KMS-11 (cell line): ENCODE data around the gene TRIAP1.

Source experiments
- H2AFZ ChIP-seq: fragments of 200-600 bp; sonication (generic); 2 replicates; pipeline ENCODE4 v1.6.1; 2016; ENCODE audit warnings: antibody characterized with exemption, mixed run types, low read depth
- H3K27ac ChIP-seq: fragments of 200-600 bp; sonication (generic); 2 replicates; pipeline ENCODE4 v1.6.1; 2016; ENCODE audit warnings: mild to moderate bottlenecking, mixed run types
- H3K27me3 ChIP-seq: fragments of 200-600 bp; sonication (generic); 2 replicates; pipeline ENCODE4 v1.6.1; 2017; ENCODE audit warnings: mild to moderate bottlenecking, low read depth, mixed run types, moderate library complexity; ENCODE audit not compliant: insufficient read depth
- H3K36me3 ChIP-seq: fragments of 200-600 bp; sonication (generic); 2 replicates; pipeline ENCODE4 v1.6.1; 2017; ENCODE audit warnings: mild to moderate bottlenecking, mixed run types; ENCODE audit not compliant: insufficient read depth
- H3K4me1 ChIP-seq: fragments of 200-600 bp; sonication (generic); 2 replicates; pipeline ENCODE4 v1.6.1; 2016; ENCODE audit warnings: mild to moderate bottlenecking, low read depth, mixed run types; ENCODE audit not compliant: poor library complexity, severe bottlenecking
- H3K4me2 ChIP-seq: fragments of 200-600 bp; sonication (generic); 2 replicates; pipeline ENCODE4 v1.7.0; 2016; ENCODE audit warnings: mild to moderate bottlenecking, mixed run types
- H3K4me3 ChIP-seq: fragments of 200-600 bp; sonication (generic); IDR thresholded peaks from 2 replicates; pipeline ENCODE4 v1.6.1; 2017; ENCODE audit warnings: low read depth, low read length, mixed read lengths; ENCODE audit not compliant: insufficient read depth
- H3K79me2 ChIP-seq: fragments of 200-600 bp; sonication (generic); 2 replicates; pipeline ENCODE4 v1.6.1; 2016; ENCODE audit warnings: low read depth, mixed run types; ENCODE audit not compliant: insufficient read depth
- H3K9ac ChIP-seq: fragments of 200-600 bp; sonication (generic); 2 replicates; pipeline ENCODE4 v1.6.1; 2016; ENCODE audit warnings: mild to moderate bottlenecking, mixed run types
- H4K20me1 ChIP-seq: fragments of 200-600 bp; sonication (generic); 2 replicates; pipeline ENCODE4 v1.6.1; 2016; ENCODE audit warnings: mild to moderate bottlenecking, mixed run types; ENCODE audit not compliant: insufficient read depth
- CTCF ChIP-seq: fragments of 200-600 bp; sonication (generic); conservative IDR thresholded peaks from 2 replicates; pipeline ENCODE4 v1.6.1; 2017; ENCODE audit warnings: low read depth, mild to moderate bottlenecking, antibody characterized with exemption, low read length, moderate library complexity, mixed read lengths

Gene TRIAP1

DNA sequence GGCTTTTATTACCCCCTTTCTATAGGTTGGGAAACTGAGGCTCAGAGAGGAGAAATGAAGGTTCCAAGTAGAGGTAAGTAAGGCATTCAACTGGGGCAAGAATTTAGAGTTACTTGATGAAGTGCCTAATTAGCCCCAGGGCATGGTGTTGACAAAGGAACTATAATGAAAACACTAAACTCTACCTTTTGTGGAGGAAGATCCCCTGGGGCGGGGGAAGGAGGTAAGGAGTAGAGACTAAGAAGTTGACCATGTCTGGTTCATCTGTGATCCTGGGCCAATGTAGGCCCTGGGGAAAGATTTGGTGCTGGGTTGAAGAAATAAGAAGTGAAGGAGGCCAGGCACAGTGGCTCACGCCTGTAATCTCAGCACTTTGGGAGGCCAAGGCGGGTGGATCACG lies 24.5 kb downstream of the TRIAP1 start:
- H3K4me3 ChIP-seq: no peak overlapping the region
- no peaks in the 10 kb centered on the region for H3K79me2 ChIP-seq
- H3K36me3 ChIP-seq: no peaks in the 10 kb centered on the region
- H3K4me1 ChIP-seq: no peaks in the 10 kb centered on the region
- H3K27me3 ChIP-seq: no peaks in the 10 kb centered on the region
- TF ChIP-seq CTCF: no peak
- H3K4me2 ChIP-seq: no peak overlapping the region
- H2AFZ ChIP-seq: no peak overlapping the region
- no peaks in the 10 kb centered on the region for H4K20me1 ChIP-seq
- H3K27ac ChIP-seq: no peak overlapping the region
- H3K9ac ChIP-seq: no peak overlapping the region

GRCh38 chr12:120417917-120418580 lies 28.1 kb downstream of the TRIAP1 start:
- no peaks in the 10 kb centered on the region for H4K20me1 ChIP-seq
- no peak for TF ChIP-seq CTCF
- H3K4me2 ChIP-seq: no peak overlapping the region
- H3K79me2 ChIP-seq: no peaks in the 10 kb centered on the region
- no peak overlapping the region for H2AFZ ChIP-seq
- no peaks in the 10 kb centered on the region for H3K4me1 ChIP-seq
- no peak overlapping the region for H3K27ac ChIP-seq
- H3K27me3 ChIP-seq: no peaks in the 10 kb centered on the region
- H3K36me3 ChIP-seq: no peaks in the 10 kb centered on the region
- no peak overlapping the region for H3K4me3 ChIP-seq
- H3K9ac ChIP-seq: no peak overlapping the region

- TF ChIP-seq CTCF: no peak
- H4K20me1 ChIP-seq: no peaks in the 10 kb centered on the region
- no peak overlapping the region for H2AFZ ChIP-seq
- no peak overlapping the region for H3K4me3 ChIP-seq
- H3K79me2 ChIP-seq: no peaks in the 10 kb centered on the region
- H3K4me2 ChIP-seq: no peak overlapping the region
- H3K27ac ChIP-seq: no peak overlapping the region
- no peaks in the 10 kb centered on the region for H3K27me3 ChIP-seq
- H3K36me3 ChIP-seq: no peaks in the 10 kb centered on the region
- no peak overlapping the region for H3K9ac ChIP-seq
- H3K4me1 ChIP-seq: no peaks in the 10 kb centered on the region
Measured at GRCh38 chr12:120416490-120417216, 29.5 kb downstream of the TRIAP1 start.

GRCh38 chr12:120413901-120414695 lies 32.1 kb downstream of the TRIAP1 start:
- Histone ChIP-seq H3K4me3 (no peak overlapping the region), H3K27me3 (no peaks in the 10 kb centered on the region), H2AFZ (no peak overlapping the region), H3K27ac (no peak overlapping the region), H3K36me3 (no peaks in the 10 kb centered on the region), H3K79me2 (no peaks in the 10 kb centered on the region), H4K20me1 (no peaks in the 10 kb centered on the region), H3K4me2 (no peak overlapping the region), H3K9ac (no peak overlapping the region), H3K4me1 (no peaks in the 10 kb centered on the region)
- no peak for TF ChIP-seq CTCF
